Nucleus accumbens (tissue), 56 donors: Measurements from ENCODE around the gene TREML1.
"Not testable (repeated sequence)": the region's sequence is repeated elsewhere in the genome, so short reads cannot be mapped to it uniquely, and the experiment has no call there.

ENCODE experiments used
- DNase-seq, 56 donors: peaks; one replicate each; lab custom pipeline; 2025; lab: John Stamatoyannopoulos, UW

Gene TREML1

DNA sequence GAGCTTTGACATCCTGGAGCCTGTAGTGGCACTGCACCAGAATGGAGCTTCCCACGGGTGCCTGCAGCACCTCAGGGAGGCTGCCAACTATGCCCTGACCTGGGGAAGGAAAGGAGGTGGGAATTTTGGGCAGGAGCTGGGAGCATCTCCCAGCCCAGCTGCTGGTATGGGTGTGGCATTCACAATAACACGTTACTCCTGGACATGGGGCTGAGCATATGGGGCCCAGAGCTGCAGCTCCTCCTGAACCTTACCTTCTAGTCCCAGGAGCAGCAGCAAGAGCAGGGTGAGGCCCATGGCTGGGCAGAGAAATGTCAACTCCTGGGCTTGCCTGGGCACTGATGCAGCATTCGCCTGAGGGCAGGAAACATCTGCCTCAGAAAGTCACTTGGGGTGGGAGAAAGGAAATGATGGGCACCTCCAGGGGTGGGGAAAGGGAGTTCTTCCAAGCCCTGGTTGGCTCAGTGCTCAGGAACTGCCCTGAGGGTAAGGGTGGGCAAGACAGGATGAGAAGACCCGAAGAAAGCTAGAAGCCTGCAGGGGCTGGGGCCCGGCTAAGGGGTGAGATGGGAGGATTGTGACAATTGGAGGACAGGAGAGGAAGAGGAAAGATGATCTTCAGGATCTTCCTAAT lies at the start of gene TREML1:
Gene TREML1 (minus strand): TSS at position 356 of the 634 bp plus-strand sequence. CDS start 59 bp downstream, at position 297.
- no peak for DNase-seq

DNA sequence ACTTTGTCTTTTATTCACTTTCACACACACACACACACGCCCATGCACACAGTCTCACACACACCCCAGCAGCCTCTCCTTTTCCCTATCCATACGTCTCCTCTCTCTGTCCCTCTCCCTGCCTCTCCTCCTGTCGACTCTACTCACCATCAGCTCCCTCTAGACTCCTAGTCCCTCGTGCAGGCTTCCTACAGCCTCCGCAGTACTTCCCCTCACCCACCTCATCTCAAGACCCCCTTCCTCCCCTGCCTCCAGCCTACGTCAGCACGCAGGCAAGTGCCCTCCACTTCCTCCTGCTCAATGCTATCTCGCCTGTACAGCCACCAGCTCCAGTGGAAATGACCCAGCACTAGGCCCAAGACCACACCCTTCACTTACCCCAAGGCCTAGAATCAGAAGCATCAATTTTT lies 47.6 kb upstream of the TREML1 start:
- DNase-seq = no peak

- DNase-seq = no peak
Observed at GRCh38 chr6:41200901-41201763, 47.0 kb upstream of the TREML1 start, which contains the start of gene TREML2. TSS of gene TREML2 (minus strand) at chr6:41201149. CDS start at chr6:41201008, 141 bp downstream.

DNA sequence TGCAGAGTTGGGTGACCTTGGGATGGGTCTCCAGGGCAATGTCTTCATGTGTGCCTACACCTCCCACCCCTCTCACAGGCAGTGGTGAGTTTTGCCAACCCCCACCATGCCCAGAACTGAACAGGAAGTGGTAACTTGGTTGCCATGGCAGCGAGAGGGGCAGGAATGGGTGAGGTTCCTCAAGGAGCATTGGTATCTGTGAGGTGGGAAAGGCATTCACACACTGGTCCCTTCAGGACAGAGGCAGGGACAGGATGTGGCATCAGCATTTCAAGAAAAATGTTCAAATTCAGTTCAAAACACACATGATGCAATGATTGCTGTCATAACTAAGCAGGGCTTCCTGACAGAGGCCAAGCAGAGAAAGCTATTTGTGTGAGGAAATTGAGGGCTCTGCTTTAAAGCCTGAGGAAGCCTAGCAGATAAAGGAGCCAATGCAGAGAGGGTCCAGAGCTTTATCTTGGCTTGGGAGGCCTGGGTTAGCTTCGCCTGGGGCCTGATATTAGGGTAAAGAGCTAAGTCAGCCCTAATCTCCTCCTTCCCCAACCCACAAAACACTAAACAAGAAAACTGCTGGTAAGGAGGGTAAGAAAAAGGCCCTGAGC lies 46.3 kb upstream of the TREML1 start:
- peak in 2 of 56 donors; percentile 10 to 11 for DNase-seq

- no peak for DNase-seq
Observed at GRCh38 chr6:41199552-41200246, 45.6 kb upstream of the TREML1 start.

- no peak for DNase-seq
Observed at GRCh38 chr6:41197234-41197633, 43.1 kb upstream of the TREML1 start.

DNA sequence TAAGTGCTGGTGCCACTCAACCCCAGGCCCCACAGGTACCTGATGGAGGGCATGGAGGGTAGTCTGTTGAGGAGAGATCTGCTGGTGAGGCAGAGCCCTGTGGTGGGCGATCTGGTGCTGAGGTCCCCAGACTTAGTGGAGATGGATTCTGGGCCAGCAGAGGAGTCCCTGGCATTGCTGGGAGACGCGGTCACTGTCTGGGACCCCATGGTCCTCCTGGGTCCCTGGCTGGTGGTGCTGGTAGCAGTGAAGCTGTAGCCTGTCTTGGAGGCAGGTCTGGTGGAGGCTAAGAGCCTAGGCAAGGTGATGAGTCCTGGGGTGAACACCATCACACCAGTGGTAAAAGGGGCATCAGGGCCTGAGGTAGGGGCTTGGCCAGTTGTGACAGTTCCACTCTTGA lies 40.2 kb upstream of the TREML1 start:
- DNase-seq = no peak

DNA sequence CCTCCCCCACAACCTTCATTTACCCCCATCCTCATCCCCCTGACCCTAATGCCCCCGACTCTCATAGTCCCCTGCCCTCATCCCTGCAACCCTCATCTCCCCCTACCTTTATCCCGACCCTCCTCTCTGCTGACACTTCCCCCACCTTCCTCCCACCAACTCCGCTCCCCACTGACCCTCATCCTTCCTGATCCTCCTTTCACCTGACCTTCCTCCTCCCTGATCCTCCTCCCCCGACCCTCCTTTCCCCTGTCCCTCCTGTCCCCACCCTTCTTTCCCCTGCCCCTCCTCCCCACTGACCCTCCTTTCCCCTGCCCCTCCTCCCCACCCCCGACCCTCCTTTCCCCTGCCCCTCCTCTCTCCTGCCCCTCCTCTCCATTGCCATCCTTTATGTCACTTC lies 39.7 kb upstream of the TREML1 start:
- no peak for DNase-seq

GRCh38 chr6:41193171-41193734 lies 39.1 kb upstream of the TREML1 start:
- DNase-seq = no peak

GRCh38 chr6:41191569-41191968 lies 37.4 kb upstream of the TREML1 start:
- DNase-seq = peak in 2 of 56 donors; percentile 5 to 9

DNA sequence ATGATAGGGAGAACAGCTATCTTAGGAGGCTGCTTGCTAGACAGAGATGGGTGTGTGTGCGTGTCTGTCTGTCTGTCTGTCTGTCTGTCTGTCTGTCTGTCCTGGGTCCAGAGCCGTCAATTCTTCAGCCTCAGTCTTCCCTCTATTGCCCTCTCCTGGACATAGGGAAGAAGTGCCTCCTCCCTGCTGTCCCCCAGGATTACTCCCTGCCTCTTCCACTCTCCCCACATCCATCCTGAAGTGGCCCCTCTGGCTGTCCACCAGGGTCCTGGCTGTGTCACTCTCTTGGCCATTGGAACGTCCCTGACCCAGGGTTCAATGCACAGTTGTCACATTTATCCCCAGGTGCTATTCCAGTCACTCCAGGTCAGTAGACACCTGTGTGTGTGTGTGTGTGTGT lies 36.6 kb upstream of the TREML1 start:
- DNase-seq = no peak

DNA sequence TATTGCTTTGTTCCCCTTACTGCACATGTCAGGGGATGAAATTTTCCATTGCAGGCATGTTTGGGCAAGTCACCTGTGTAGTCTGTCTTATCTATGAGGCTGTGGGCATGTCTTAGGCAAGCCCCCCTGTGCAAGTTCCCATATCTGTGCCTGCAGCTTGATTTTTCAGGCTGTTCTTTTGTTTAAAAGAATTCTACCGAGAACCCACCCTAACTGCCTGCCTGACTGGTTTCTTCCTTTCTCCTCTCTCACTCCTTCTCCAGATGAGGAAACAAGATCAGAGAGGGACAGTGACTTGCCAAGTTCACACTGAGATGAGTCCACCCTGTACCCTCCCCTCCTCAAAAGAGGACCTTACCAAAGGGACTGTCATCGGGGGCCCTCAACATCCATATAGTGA lies 35.8 kb upstream of the TREML1 start:
- DNase-seq = no peak

DNA sequence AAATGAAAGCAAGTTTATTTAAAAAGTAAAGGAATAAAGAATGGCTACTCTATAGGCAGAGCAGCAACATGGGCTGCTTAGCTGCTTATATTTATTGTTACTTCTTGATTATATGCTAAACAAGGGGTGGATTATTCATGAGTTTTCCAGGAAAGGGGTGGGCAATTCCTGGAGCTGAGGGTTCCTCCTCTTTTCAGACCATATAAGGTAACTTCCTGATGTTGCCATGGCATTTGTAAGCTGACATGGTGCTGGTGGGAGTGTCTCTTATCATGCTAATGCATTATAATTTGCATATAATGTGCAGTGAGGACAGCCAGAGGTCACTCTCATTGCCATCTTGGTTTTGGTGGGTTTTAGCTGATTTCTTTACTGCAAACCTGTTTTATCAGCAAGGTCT lies 34.9 kb upstream of the TREML1 start:
- DNase-seq = not testable (repeated sequence)

DNA sequence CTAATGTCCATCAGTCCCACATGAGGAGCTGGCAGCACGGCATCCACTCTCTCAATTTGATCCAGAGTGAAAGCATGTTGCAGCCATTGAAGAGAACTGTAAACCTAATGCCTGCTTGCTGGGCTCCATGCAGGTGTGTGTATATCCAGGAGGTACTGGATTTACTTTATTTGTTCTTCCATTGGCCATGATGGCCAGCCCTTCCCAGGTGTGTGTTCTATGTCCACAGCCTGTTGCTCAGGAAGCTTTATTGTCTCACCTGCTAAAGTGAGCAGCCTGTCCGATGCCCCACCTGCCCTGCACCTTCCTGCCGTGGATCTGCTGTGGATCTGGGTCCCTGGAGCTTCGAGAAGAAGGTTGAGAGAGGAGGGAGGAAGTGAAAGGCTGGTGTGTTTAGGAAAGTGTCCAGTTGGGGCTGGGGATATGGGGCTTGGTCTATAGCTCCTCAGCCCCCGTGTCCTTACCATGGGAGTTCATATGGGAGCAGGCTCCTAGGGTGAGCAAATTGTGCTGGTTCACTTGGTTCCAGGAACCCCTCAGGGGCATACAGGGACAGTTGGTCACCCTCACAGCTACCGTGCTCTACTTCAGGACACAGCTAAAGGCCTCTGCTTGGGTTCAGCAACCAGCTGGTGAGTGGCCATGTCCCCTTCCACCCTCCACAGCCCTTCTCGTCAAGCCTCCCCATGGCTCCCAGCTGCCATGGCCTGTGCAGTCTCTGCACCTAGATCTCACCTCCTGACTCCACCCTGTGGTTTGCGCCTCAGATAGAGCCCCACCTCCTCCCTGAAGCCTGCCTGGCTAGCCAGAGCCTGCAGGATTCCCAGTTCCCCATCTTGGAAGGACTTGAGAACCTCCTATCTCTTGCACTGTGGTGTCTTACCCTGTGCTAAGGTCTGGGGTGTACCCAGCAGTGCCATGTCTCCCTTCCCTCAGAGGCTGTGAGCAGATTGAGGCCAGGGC lies 34.1 kb upstream of the TREML1 start:
- DNase-seq = no peak

DNA sequence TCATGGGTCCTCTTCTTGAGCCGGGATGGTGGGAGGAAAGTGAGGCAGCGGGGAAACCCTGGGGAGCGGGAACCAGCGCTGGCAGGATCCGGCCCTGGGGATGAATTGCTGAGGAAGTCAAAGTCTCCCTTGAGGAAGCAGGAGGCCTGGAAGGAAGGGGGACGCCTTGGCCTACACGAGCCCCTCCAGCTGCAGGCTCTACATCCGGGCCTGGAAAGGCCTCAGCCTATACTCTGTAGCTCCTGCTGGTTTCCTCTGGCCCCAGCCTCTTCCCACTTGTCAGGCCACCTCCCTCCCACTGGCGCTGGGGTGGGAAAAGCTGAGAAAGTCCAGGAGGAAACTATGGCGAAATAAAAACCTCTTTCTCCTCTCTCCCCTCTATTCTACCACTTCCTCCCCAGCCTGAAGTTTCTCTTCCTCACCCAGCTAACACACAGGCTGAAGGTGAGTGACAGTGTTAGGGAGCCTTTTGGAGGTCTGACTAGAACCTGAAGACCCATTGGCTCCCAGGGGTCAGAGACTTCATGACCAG lies 31.9 kb upstream of the TREML1 start:
- DNase-seq = no peak

DNA sequence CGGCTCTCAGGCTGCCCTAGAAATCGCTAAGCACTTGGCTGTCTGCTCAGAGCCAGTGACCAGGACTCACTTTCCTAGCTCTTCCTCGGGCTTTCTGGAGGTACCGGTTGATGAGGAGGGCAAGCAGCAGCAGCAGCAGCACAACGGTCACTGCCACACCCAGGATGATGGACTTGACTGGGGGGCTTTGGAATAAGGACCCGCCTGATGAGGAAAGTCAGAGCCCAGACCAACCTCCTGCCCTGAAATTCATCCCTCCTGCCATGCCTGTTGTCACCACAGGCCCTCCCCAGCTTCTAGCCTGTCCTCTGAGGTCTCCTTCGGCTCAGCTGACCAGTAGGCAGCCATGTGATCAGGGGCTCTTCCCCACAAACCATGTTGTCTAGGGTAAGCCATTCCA lies 30.6 kb upstream of the TREML1 start:
- DNase-seq = no peak

- DNase-seq = peak in 4 of 56 donors; percentile 6 to 16 (median 9)
Observed at GRCh38 chr6:41182069-41183034, 28.2 kb upstream of the TREML1 start.

- DNase-seq = no peak
Observed at GRCh38 chr6:41181566-41181965, 27.4 kb upstream of the TREML1 start.
